ENCODE measurements around the gene KTI12.

The KTI12 gene

GRCh38 chr1:51986718-51987117 is 46.9 kb downstream of the KTI12 start:
- H3K27me3 ChIP-seq, result peaks cover 55% of the 10 kb centered on the region

GRCh38 chr1:51982161-51982560 is 51.4 kb downstream of the KTI12 start:
- H3K27me3 ChIP-seq, result peaks cover 19% of the 10 kb centered on the region
- H3K27ac ChIP-seq, result no peak overlapping the region
- no peak for TF ChIP-seq CTCF (IDR thresholded peaks at IDR 0.05)
- no peaks in the 10 kb centered on the region for H3K36me3 ChIP-seq
- no peaks in the 10 kb centered on the region for H3K9me3 ChIP-seq
- H3K4me1 ChIP-seq (ENCODE audit: control insufficient read depth in 1 of 2, insufficient read depth in 1 of 2, low read depth in 1 of 2, low read length in 1 of 2), result no peaks in the 10 kb centered on the region
- H3K4me3 ChIP-seq (ENCODE audit: low read depth in 1 of 2, low read length in 1 of 2), result no peak overlapping the region

More at GRCh38 chr1:51986718-51987117, 46.9 kb downstream of the KTI12 start:
- Histone ChIP-seq H3K36me3 (no peaks in the 10 kb centered on the region), H3K4me3 (ENCODE audit: low read depth in 1 of 2, low read length in 1 of 2) (no peak overlapping the region), H3K4me1 (ENCODE audit: control insufficient read depth in 1 of 2, insufficient read depth in 1 of 2, low read depth in 1 of 2, low read length in 1 of 2) (peaks cover 0 to 6% of the 10 kb centered on the region in 2 experiments), H3K9me3 (no peaks in the 10 kb centered on the region), H3K27ac (no peak overlapping the region)
- TF ChIP-seq CTCF (IDR thresholded peaks at IDR 0.05), result no peak
